WTC11 (cell line): ENCODE measurements around the gene THSD7B. TPM values are rescaled to one million over a fixed set of nuclear protein-coding genes. Genes with fewer than 3 reads are reported as not detected.

Source experiments
- ATAC-seq: fragments of 200-7000 bp; cut with Tn5 transposase; 2 replicates; pipeline ENCODE4 v1.10.0; 2021; ENCODE audit warnings: mild to moderate bottlenecking, moderate library complexity
- CTCF ChIA-PET: fragments of 300-600 bp; sonication (Branson Sonifier 250); formaldehyde crosslinking; loops from one replicate; lab custom pipeline; 2021; ENCODE audit warnings: antibody characterized with exemption; lab: Charles Lee
- POLR2A ChIA-PET: fragments of 350-600 bp; sonication (Branson Sonifier 250); formaldehyde crosslinking; loops from one replicate; lab custom pipeline; 2021; ENCODE audit warnings: antibody characterized with exemption; lab: Charles Lee
- DNase-seq: peaks from one replicate; pipeline ENCODE4 v3.0.0; 2021; ENCODE audit warnings: low spot score
- H3K27ac Mint-ChIP-seq: 2 replicates; pipeline ENCODE4 v1.8.0; 2021; ENCODE audit warnings: mixed read lengths
- H3K27me3 Mint-ChIP-seq: 2 replicates; pipeline ENCODE4 v1.8.0; 2021; ENCODE audit warnings: low read depth, mild to moderate bottlenecking, moderate library complexity, mixed read lengths
- H3K36me3 Mint-ChIP-seq: 2 replicates; pipeline ENCODE4 v1.8.0; 2021; ENCODE audit warnings: mixed read lengths
- H3K4me1 Mint-ChIP-seq: 2 replicates; pipeline ENCODE4 v1.8.0; 2022; ENCODE audit warnings: mixed read lengths
- H3K4me3 Mint-ChIP-seq: 2 replicates; pipeline ENCODE4 v1.8.0; 2021; ENCODE audit warnings: mild to moderate bottlenecking, moderate library complexity, mixed read lengths
- H3K9me3 Mint-ChIP-seq: 2 replicates; pipeline ENCODE4 v1.8.0; 2021; ENCODE audit warnings: mixed read lengths
- IRF2 ChIP-seq: sonication (generic); formaldehyde crosslinking; IDR thresholded peaks from 2 replicates; pipeline ENCODE4 v1.8.0; 2022; ENCODE audit warnings: low read depth, missing genetic modification reagents, borderline replicate concordance
- JAZF1 ChIP-seq: fragments of 250-450 bp; sonication (Bioruptor Pico); IDR thresholded peaks from 2 replicates; pipeline ENCODE4 v1.9.0; 2021; ENCODE audit warnings: moderate library complexity, mild to moderate bottlenecking, inconsistent platforms
- MXD4 ChIP-seq: fragments of 250-450 bp; sonication (Bioruptor Pico); IDR thresholded peaks from 2 replicates; pipeline ENCODE4 v1.8.0; 2021; ENCODE audit warnings: mild to moderate bottlenecking, moderate library complexity, borderline replicate concordance
- MYBL2 ChIP-seq: sonication (generic); formaldehyde crosslinking; IDR thresholded peaks from 2 replicates; pipeline ENCODE4 v1.8.1; 2023; ENCODE audit warnings: mild to moderate bottlenecking, moderate library complexity, missing genetic modification reagents
- NFYB ChIP-seq: sonication (generic); formaldehyde crosslinking; conservative IDR thresholded peaks from 2 replicates; pipeline ENCODE4 v1.8.0; 2022; ENCODE audit warnings: low read depth, missing genetic modification reagents
- PRRX2 ChIP-seq: fragments of 250-450 bp; sonication (Bioruptor Pico); IDR thresholded peaks from 2 replicates; pipeline ENCODE4 v1.8.0; 2021; ENCODE audit warnings: mild to moderate bottlenecking
- RELA ChIP-seq: sonication (generic); formaldehyde crosslinking; IDR thresholded peaks from 2 replicates; pipeline ENCODE4 v1.8.1; 2022; ENCODE audit warnings: missing genetic modification reagents, mild to moderate bottlenecking, borderline replicate concordance
- SMAD4 ChIP-seq: sonication (generic); formaldehyde crosslinking; IDR thresholded peaks from 2 replicates; pipeline ENCODE4 v1.8.0; 2022; ENCODE audit warnings: mild to moderate bottlenecking, missing genetic modification reagents
- TCF7 ChIP-seq: sonication (generic); formaldehyde crosslinking; IDR thresholded peaks from 2 replicates; pipeline ENCODE4 v1.8.0; 2022; ENCODE audit warnings: mild to moderate bottlenecking, low read depth, missing genetic modification reagents, moderate library complexity
- total RNA-seq: library from RNA; stranded (reverse); gene quantifications from 3 replicates; pipeline ENCODE4 v1.2.3, GENCODE V29; 2021
- TF ChIP-seq, protein P1 (sequence below): sonication (generic); formaldehyde crosslinking; IDR thresholded peaks from 2 replicates; pipeline ENCODE4 v1.8.1; 2023; ENCODE audit warnings: mild to moderate bottlenecking, missing genetic modification reagents, borderline replicate concordance
- TF ChIP-seq, protein P2 (sequence below): fragments of 250-450 bp; sonication (Bioruptor Pico); IDR thresholded peaks from 2 replicates; pipeline ENCODE4 v1.8.0; 2021; ENCODE audit warnings: mild to moderate bottlenecking
- TF ChIP-seq, protein P3 (sequence below): sonication (generic); formaldehyde crosslinking; IDR thresholded peaks from 2 replicates; pipeline ENCODE4 v1.8.0; 2023; ENCODE audit warnings: missing genetic modification reagents
- TF ChIP-seq, protein P4 (sequence below): sonication (generic); formaldehyde crosslinking; IDR thresholded peaks from 2 replicates; pipeline ENCODE4 v1.8.1; 2022; ENCODE audit warnings: missing genetic modification reagents, borderline replicate concordance
- TF ChIP-seq, protein P5 (sequence below): sonication (generic); formaldehyde crosslinking; IDR thresholded peaks from 2 replicates; pipeline ENCODE4 v1.8.0; 2022; ENCODE audit warnings: mild to moderate bottlenecking, missing genetic modification reagents
- TF ChIP-seq, protein P6 (sequence below): sonication (generic); formaldehyde crosslinking; IDR thresholded peaks from 2 replicates; pipeline ENCODE4 v1.8.1; 2023; ENCODE audit warnings: mild to moderate bottlenecking, missing genetic modification reagents
- TF ChIP-seq, protein P7 (sequence below): sonication (generic); formaldehyde crosslinking; IDR thresholded peaks from 2 replicates; pipeline ENCODE4 v1.8.0; 2022; ENCODE audit warnings: mild to moderate bottlenecking, missing genetic modification reagents
- TF ChIP-seq, protein P8 (sequence below): fragments of 250-450 bp; sonication (Bioruptor Pico); IDR thresholded peaks from 2 replicates; pipeline ENCODE4 v1.9.0; 2021; ENCODE audit warnings: moderate library complexity, mild to moderate bottlenecking, inconsistent platforms, borderline replicate concordance

The THSD7B gene
- total RNA-seq, 1 experiment from 2014 or later, result 2.9 TPM

DNA sequence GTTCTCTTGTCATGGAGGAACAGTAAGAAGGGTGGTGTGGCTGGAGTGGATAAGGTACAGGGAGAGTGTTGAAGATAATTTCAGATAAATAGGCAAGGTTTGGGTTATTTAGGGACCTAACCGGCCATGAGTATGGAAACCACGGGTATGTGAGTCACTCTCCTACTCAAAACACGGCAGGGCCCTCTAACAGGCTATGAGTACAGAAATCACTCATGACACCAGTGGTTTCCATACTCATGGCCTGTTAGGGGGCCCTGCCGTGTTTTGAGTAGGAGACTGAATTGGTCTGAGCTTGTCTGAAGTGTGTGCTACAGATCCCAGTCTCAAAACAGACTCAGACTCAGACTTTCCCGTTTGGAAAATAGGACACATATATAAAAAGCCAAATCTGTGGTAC, 770.6 kb downstream of the THSD7B start (continued):
- TF ChIP-seq, protein P1, sequence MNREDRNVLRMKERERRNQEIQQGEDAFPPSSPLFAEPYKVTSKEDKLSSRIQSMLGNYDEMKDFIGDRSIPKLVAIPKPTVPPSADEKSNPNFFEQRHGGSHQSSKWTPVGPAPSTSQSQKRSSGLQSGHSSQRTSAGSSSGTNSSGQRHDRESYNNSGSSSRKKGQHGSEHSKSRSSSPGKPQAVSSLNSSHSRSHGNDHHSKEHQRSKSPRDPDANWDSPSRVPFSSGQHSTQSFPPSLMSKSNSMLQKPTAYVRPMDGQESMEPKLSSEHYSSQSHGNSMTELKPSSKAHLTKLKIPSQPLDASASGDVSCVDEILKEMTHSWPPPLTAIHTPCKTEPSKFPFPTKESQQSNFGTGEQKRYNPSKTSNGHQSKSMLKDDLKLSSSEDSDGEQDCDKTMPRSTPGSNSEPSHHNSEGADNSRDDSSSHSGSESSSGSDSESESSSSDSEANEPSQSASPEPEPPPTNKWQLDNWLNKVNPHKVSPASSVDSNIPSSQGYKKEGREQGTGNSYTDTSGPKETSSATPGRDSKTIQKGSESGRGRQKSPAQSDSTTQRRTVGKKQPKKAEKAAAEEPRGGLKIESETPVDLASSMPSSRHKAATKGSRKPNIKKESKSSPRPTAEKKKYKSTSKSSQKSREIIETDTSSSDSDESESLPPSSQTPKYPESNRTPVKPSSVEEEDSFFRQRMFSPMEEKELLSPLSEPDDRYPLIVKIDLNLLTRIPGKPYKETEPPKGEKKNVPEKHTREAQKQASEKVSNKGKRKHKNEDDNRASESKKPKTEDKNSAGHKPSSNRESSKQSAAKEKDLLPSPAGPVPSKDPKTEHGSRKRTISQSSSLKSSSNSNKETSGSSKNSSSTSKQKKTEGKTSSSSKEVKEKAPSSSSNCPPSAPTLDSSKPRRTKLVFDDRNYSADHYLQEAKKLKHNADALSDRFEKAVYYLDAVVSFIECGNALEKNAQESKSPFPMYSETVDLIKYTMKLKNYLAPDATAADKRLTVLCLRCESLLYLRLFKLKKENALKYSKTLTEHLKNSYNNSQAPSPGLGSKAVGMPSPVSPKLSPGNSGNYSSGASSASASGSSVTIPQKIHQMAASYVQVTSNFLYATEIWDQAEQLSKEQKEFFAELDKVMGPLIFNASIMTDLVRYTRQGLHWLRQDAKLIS (CRISPR knock-in tag), result no peak
- TF ChIP-seq MYBL2 (CRISPR knock-in tag) (no peak), NFYB (CRISPR knock-in tag) (no peak), SMAD4 (CRISPR knock-in tag) (no peak)
- TF ChIP-seq, protein P2, sequence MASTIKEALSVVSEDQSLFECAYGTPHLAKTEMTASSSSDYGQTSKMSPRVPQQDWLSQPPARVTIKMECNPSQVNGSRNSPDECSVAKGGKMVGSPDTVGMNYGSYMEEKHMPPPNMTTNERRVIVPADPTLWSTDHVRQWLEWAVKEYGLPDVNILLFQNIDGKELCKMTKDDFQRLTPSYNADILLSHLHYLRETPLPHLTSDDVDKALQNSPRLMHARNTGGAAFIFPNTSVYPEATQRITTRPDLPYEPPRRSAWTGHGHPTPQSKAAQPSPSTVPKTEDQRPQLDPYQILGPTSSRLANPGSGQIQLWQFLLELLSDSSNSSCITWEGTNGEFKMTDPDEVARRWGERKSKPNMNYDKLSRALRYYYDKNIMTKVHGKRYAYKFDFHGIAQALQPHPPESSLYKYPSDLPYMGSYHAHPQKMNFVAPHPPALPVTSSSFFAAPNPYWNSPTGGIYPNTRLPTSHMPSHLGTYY (CRISPR knock-in tag), result no peak

DNA sequence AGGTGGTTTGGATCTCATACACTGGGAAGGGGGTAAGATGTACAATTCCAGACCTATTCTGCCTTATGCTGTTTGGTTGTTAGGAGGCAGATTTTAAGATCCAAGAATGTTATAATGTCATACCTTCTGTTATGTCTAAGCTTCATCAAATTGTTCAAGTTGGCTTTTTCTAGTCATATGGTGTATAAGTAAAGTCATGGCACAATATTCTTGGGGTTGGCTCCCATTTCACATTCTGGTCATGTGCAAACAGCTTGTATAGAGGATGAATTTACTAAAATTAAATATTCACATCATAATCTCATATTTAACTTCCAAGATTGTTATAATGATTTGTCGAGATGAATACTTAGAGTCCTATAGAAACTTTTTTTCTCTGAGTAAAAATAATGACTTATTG, 774.0 kb downstream of the THSD7B start:
- Mint-ChIP-seq H3K36me3 (no peaks in the 10 kb centered on the region), H3K27ac (no peak overlapping the region), H3K4me3 (no peak overlapping the region), H3K9me3 (no peaks in the 10 kb centered on the region), H3K27me3 (no peaks in the 10 kb centered on the region), H3K4me1 (no peaks in the 10 kb centered on the region)
- ChIA-PET CTCF (no interaction called here), POLR2A (no interaction called here)
- DNase-seq, result no peak
- ATAC-seq, result no peak
- TF ChIP-seq JAZF1 (CRISPR knock-in tag) (no peak), IRF2 (CRISPR knock-in tag) (no peak), MYBL2 (CRISPR knock-in tag) (no peak), TCF7 (CRISPR knock-in tag) (no peak), PRRX2 (CRISPR knock-in tag) (no peak), MXD4 (CRISPR knock-in tag) (no peak), RELA (CRISPR knock-in tag) (no peak)
- TF ChIP-seq, protein P3, sequence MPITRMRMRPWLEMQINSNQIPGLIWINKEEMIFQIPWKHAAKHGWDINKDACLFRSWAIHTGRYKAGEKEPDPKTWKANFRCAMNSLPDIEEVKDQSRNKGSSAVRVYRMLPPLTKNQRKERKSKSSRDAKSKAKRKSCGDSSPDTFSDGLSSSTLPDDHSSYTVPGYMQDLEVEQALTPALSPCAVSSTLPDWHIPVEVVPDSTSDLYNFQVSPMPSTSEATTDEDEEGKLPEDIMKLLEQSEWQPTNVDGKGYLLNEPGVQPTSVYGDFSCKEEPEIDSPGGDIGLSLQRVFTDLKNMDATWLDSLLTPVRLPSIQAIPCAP (CRISPR knock-in tag), result no peak
- TF ChIP-seq, protein P4, sequence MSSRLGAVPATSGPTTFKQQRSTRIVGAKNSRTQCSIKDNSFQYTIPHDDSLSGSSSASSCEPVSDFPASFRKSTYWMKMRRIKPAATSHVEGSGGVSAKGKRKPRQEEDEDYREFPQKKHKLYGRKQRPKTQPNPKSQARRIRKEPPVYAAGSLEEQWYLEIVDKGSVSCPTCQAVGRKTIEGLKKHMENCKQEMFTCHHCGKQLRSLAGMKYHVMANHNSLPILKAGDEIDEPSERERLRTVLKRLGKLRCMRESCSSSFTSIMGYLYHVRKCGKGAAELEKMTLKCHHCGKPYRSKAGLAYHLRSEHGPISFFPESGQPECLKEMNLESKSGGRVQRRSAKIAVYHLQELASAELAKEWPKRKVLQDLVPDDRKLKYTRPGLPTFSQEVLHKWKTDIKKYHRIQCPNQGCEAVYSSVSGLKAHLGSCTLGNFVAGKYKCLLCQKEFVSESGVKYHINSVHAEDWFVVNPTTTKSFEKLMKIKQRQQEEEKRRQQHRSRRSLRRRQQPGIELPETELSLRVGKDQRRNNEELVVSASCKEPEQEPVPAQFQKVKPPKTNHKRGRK (CRISPR knock-in tag), result no peak
- TF ChIP-seq, protein P5, sequence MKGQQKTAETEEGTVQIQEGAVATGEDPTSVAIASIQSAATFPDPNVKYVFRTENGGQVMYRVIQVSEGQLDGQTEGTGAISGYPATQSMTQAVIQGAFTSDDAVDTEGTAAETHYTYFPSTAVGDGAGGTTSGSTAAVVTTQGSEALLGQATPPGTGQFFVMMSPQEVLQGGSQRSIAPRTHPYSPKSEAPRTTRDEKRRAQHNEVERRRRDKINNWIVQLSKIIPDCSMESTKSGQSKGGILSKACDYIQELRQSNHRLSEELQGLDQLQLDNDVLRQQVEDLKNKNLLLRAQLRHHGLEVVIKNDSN (CRISPR knock-in tag), result no peak
- TF ChIP-seq, protein P6, sequence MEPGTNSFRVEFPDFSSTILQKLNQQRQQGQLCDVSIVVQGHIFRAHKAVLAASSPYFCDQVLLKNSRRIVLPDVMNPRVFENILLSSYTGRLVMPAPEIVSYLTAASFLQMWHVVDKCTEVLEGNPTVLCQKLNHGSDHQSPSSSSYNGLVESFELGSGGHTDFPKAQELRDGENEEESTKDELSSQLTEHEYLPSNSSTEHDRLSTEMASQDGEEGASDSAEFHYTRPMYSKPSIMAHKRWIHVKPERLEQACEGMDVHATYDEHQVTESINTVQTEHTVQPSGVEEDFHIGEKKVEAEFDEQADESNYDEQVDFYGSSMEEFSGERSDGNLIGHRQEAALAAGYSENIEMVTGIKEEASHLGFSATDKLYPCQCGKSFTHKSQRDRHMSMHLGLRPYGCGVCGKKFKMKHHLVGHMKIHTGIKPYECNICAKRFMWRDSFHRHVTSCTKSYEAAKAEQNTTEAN (CRISPR knock-in tag), result no peak
- TF ChIP-seq, protein P7, sequence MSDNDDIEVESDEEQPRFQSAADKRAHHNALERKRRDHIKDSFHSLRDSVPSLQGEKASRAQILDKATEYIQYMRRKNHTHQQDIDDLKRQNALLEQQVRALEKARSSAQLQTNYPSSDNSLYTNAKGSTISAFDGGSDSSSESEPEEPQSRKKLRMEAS, result no peak
- TF ChIP-seq, protein P8, sequence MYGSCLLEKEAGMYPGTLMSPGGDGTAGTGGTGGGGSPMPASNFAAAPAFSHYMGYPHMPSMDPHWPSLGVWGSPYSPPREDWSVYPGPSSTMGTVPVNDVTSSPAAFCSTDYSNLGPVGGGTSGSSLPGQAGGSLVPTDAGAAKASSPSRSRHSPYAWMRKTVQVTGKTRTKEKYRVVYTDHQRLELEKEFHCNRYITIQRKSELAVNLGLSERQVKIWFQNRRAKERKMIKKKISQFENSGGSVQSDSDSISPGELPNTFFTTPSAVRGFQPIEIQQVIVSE (CRISPR knock-in tag), result no peak
